Mesothelial cell of epicardium (in vitro differentiated cells): ENCODE data around the gene PTPRT. TPM values are rescaled to one million over a fixed set of nuclear protein-coding genes. Genes with fewer than 3 reads are reported as not detected.

Source experiments
- DNase-seq, 2 experiments: peaks; one replicate each; pipeline ENCODE4 v3.0.0; 2021; ENCODE audit warnings: low spot score in 2 of 2; ENCODE audit not compliant: unreplicated experiment in 2 of 2
- H3K27ac Mint-ChIP-seq: 2 replicates; pipeline ENCODE4 v1.8.0; 2021; ENCODE audit warnings: mixed read lengths
- H3K27me3 Mint-ChIP-seq: 2 replicates; pipeline ENCODE4 v1.8.0; 2021; ENCODE audit warnings: low read depth, mixed read lengths
- H3K36me3 Mint-ChIP-seq: 2 replicates; pipeline ENCODE4 v1.8.0; 2021; ENCODE audit warnings: mixed read lengths
- H3K4me1 Mint-ChIP-seq: 2 replicates; pipeline ENCODE4 v1.8.0; 2021; ENCODE audit warnings: mixed read lengths
- H3K4me3 Mint-ChIP-seq: 2 replicates; pipeline ENCODE4 v1.8.0; 2021; ENCODE audit warnings: mild to moderate bottlenecking, moderate library complexity, mixed read lengths
- H3K9me3 Mint-ChIP-seq: 2 replicates; pipeline ENCODE4 v1.8.0; 2021; ENCODE audit warnings: mixed read lengths
- total RNA-seq: library from RNA; stranded (reverse); gene quantifications from 3 replicates; pipeline ENCODE4 v1.2.1, GENCODE V29; 2021
- TF ChIP-seq, protein P1 (sequence below): fragments of 200-600 bp; sonication (generic); IDR thresholded peaks from one replicate; pipeline ENCODE4 v1.5.0; 2021; ENCODE audit warnings: antibody characterized with exemption; ENCODE audit not compliant: unreplicated experiment

PTPRT gene
- total RNA-seq, 1 donor from 2014 or later = 0.80 TPM

DNA sequence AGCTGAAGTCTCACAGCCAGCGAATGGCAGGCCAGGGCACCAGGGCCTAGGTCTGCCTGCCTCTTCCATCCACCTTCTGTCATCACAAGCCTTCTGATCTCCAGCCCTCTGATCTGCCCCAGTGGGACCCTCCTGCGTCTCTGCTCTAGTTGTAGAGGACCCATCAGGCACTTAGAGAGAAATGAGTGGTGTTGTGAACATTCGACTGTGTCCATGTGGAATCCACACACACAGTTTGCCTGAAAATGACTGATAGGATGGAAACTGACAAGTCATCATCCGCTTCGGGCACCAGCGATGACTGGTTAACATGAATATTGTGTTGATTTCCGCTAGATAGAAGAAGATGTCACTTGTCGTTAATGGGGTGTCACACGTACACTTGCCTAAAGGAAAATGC is 221.0 kb downstream of the PTPRT start:
- no peak for DNase-seq
- Mint-ChIP-seq H3K4me3 (no peak overlapping the region), H3K4me1 (no peaks in the 10 kb centered on the region), H3K27me3 (no peaks in the 10 kb centered on the region), H3K36me3 (no peaks in the 10 kb centered on the region), H3K27ac (no peak overlapping the region), H3K9me3 (no peaks in the 10 kb centered on the region)
- TF ChIP-seq, protein P1, sequence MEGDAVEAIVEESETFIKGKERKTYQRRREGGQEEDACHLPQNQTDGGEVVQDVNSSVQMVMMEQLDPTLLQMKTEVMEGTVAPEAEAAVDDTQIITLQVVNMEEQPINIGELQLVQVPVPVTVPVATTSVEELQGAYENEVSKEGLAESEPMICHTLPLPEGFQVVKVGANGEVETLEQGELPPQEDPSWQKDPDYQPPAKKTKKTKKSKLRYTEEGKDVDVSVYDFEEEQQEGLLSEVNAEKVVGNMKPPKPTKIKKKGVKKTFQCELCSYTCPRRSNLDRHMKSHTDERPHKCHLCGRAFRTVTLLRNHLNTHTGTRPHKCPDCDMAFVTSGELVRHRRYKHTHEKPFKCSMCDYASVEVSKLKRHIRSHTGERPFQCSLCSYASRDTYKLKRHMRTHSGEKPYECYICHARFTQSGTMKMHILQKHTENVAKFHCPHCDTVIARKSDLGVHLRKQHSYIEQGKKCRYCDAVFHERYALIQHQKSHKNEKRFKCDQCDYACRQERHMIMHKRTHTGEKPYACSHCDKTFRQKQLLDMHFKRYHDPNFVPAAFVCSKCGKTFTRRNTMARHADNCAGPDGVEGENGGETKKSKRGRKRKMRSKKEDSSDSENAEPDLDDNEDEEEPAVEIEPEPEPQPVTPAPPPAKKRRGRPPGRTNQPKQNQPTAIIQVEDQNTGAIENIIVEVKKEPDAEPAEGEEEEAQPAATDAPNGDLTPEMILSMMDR = no peak

DNA sequence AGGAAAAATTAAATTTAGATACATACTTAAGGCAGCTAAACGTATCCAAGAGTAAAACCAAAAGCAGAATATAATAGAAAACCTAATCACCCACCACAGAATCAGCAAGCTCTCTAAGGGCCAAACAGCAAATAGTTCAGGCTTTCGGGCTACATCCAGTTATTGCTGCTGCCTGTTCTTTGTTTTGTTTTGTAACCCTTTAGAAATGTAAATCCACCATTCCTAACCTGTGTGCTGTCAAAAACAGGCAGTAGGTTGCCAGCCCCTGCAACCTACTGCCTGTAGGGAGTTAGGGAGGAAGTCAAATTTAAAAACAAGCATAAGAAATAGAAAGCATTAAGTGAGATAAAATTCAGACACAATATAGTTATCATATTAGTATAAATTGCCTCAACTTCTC is 225.9 kb downstream of the PTPRT start:
- no peak for DNase-seq
- no peak overlapping the region for H3K4me3 Mint-ChIP-seq
- H3K9me3 Mint-ChIP-seq = no peaks in the 10 kb centered on the region
- H3K27me3 Mint-ChIP-seq = no peaks in the 10 kb centered on the region
- TF ChIP-seq, protein P1 = no peak
- no peak overlapping the region for H3K27ac Mint-ChIP-seq
- H3K36me3 Mint-ChIP-seq = no peaks in the 10 kb centered on the region
- H3K4me1 Mint-ChIP-seq = no peaks in the 10 kb centered on the region

DNA sequence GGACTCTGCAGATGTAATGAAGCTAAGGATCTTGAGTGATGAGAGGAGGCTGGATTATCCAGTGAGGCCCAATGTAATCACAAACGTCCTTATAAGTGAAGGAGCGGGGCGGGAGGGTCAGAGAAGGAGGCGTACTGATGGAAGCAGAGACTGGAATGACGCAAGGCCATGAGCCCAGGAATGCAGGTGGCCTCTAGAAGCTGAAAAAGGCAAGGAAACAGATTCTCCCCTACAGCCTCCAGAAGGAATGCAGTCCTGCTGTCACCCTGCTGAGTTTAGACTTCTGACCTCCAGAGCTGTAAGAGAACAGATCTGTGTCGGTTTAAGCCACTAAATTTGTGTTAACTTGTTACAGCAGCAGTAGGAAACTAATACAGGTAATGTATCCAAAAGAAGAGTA is 227.9 kb downstream of the PTPRT start:
- Mint-ChIP-seq H3K4me3 (no peak overlapping the region), H3K27me3 (no peaks in the 10 kb centered on the region), H3K36me3 (no peaks in the 10 kb centered on the region), H3K9me3 (no peaks in the 10 kb centered on the region), H3K4me1 (no peaks in the 10 kb centered on the region), H3K27ac (no peak overlapping the region)
- DNase-seq = no peak
- TF ChIP-seq, protein P1 = no peak

DNA sequence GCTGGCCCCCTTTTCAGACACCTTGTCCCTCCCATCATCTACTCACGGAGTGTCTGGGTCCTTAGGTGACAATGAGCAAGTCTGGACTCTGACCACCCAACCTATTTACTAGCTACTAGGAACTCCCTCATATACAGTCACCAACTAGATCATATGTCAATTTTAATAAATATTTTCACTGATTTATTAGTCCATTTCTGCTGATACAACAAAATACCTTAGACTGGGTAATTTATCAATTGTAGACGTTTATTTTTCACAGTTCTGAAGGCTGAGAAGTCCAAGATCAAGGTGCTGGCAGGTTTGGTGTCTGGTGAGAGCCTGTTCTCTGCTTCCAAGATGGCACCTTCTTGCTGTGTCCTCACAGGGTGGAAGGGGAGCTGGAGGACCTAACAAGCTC is 229.7 kb downstream of the PTPRT start:
- Mint-ChIP-seq H3K9me3 (no peaks in the 10 kb centered on the region), H3K4me1 (no peaks in the 10 kb centered on the region), H3K27me3 (no peaks in the 10 kb centered on the region), H3K27ac (no peak overlapping the region), H3K4me3 (no peak overlapping the region), H3K36me3 (no peaks in the 10 kb centered on the region)
- DNase-seq = no peak
- TF ChIP-seq, protein P1 = no peak

DNA sequence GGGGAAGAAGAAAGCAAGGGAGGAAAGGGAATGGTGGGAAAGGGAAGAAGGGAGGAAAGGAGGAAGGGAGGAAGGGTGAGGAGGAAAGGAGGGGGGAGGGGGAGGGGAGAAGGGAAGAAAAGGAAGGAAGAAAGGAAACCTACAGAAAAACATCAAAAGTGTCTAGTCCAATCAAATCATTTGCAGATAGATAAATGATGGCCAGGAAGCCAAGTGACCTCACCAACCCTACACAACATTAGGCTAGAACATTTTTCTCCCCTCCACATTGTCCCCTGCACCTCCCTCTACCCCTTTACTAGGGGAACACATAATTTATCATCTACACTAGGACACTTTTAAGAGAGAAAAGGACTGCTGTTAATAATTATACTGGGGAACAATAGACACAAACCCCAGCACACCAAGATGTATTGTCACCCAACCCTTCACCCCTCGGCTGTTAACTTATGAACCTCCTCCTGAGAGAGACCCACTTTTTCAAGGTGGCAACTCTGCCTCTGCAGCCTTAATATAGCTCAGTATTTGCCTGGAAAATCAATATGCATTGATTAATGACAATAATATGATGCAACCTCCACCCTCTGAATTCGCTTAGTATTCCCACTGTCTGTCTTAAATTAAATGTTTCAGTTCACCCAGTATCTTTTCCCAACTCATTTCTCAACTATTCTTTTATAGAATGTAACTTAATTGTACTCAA is 231.2 kb downstream of the PTPRT start:
- no peak overlapping the region for H3K27ac Mint-ChIP-seq
- no peaks in the 10 kb centered on the region for H3K36me3 Mint-ChIP-seq
- H3K27me3 Mint-ChIP-seq = no peaks in the 10 kb centered on the region
- no peak for DNase-seq
- no peaks in the 10 kb centered on the region for H3K9me3 Mint-ChIP-seq
- TF ChIP-seq, protein P1 = no peak
- H3K4me1 Mint-ChIP-seq = no peaks in the 10 kb centered on the region
- no peak overlapping the region for H3K4me3 Mint-ChIP-seq

DNA sequence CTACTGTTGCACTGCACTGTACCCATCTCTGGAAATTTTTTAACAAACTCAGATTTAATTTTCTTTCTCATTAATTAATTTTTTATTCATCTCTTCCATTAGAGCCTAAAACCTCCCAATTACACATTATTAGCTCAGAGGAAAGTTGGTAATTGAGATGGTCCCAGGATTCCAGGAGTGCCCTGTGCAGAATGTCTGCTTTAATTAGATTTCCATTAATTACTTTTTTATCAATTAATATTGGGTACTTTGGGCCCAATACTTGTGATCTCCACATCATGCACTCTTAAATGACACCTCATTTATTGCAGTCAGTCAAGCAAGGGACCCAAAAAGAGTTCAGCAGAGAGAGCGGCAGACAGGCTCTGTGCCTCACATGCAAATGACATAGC is 232.0 kb downstream of the PTPRT start:
- Mint-ChIP-seq H3K27me3 (no peaks in the 10 kb centered on the region), H3K36me3 (no peaks in the 10 kb centered on the region), H3K4me1 (no peaks in the 10 kb centered on the region), H3K4me3 (no peak overlapping the region), H3K9me3 (no peaks in the 10 kb centered on the region), H3K27ac (no peak overlapping the region)
- TF ChIP-seq, protein P1 = no peak
- DNase-seq = no peak
